HG03066 (cell line): Measurements from ENCODE around the gene CD34.
A peak's percentile ranks its signal among the peaks of the same experiment; 100 is the strongest.
"Not testable (repeated sequence)": the region's sequence is repeated elsewhere in the genome, so short reads cannot be mapped to it uniquely, and the experiment has no call there.

ENCODE experiments used
- ATAC-seq: cut with Tn5 transposase; IDR thresholded peaks from one replicate; pipeline ENCODE4 v1.9.1; 2021; ENCODE audit warnings: low read depth; ENCODE audit not compliant: unreplicated experiment

Gene CD34

DNA sequence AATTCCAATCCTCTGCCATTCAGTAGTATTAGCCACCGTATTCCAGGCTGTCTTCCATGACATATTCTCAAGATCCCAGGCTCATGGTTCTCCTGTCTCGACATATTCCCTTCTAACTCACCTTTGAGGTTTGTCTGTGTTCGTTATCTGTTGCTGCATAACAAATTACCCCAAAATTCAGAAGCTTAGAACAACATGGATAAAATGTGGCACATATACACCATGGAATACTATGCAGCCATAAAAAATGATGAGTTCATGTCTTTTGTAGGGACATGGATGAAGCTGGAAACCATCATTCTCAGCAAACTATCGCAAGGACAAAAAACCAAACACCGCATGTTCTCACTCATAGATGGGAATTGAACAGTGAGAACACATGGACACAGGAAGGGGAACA is 33.0 kb downstream of the CD34 start:
- ATAC-seq = not testable (repeated sequence)

DNA sequence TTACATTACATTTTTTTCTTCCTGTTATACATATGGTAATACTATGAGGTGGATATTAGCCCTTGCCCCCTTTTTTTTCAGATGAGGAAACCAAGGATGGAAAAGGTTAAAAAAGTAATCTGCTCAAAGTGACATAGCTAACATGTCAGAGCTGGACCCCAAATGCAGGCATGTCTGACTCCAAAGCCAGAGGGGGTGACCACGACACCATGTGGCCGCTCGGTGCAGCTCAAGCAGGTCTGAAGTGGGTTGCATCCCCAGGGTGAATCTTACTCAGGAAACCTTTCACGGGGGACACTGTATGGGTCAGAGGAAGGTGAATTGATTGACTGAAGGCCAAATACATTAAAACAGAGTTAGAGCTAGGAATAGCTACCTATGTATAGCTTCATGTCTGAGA is 34.8 kb downstream of the CD34 start:
- ATAC-seq = no peak

DNA sequence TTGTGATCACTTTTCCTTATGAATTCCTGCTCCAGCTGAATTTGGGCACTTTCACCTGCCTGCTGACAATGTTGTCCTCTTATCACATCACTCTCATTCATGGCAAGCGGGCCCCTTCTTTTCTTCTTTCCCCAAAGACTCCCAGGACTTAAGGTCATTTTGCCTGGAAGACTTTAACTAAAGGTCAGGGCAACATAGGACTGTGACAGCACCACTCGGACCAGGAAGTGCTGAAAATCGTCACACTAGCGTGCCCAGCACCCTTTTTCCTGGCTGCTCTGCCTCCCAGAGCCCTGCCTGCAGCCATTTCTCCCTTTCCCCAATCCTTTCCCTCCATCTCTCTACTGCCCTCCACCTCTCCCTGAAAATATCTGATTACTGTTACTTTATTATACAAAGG is 35.4 kb downstream of the CD34 start:
- ATAC-seq = no peak

DNA sequence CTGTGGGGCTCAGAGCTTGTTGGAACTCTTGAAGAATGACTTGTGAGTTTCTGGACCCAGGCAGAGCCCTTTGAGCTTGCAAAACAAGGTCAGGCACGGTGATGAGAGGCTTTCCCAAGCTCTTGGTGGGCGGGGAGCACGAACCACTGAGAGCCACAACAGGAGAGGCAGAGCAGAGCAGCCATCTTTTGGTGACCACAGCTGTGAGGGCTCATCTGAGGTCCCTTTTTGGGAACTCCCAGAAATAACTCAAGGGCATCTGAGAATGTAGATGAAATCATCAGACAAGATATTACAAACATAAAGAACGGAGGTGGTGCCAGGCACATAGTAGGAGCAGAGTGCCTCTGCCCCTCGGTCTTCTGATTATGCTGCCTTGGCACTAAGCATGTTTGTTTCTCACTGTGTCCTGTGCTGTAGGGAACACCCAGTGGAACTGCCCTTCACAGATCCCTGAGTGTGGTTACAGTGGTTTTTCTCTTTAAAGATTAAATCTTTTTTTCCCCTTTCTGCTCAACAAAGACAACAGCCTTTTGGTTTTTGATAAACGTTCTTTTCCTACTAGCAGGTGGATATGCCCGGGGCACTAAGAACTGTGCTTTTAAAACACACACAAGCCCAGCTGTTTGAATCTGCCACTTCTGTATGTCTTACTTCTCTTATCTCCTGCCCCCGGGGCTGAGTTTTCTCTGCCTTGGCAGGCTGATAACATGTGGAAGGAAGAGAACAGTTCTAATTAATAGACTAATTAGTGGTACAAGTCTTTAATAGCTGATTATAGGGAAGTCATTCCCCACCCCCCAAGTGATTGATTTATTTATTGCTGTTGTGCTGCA is 37.7 kb downstream of the CD34 start:
- no peak for ATAC-seq

DNA sequence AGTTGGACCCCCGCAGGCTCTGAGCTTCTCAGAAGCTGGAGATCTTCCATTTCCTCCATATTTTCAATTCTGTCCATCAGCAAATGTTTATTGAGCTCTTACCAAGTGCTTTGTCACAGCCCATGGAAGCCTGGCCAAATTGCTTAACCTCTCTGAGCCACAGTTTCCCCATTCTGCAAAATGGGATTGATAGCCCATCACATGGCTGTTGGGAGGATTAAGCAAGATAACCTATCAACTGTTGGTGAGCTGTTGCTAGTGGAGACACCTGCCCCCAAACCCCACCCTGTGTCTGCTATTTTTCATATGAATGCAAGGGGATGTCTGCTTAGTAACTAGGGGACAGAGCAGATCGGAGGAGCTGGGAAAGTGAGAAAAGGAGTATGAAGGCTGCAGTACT is 38.3 kb downstream of the CD34 start:
- no peak for ATAC-seq

DNA sequence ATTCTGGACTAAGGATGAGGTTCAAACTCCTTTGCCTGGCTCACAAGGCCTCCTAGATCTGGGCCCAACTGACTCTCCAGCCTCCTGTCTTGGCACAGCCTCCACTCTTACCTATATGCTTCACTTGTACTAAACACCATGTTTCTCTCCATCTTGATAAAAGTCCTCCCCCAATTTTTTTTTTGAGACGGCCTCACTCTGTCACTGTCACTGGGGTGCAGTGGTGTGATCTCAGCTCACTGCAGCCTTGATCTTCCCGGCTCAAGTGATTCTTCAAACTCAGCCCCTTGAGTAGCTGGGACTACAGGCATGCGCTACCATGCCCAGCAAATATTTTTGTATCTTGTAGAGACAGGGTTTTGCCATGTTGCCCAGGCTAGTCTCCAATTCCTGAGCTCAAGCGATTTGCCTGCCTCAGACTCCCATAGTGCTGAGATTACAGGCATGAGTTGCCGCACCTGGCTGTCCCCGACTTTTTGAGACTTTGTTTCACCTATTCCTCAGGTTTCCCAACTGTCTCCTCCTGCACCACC is 39.7 kb downstream of the CD34 start:
- no peak for ATAC-seq

DNA sequence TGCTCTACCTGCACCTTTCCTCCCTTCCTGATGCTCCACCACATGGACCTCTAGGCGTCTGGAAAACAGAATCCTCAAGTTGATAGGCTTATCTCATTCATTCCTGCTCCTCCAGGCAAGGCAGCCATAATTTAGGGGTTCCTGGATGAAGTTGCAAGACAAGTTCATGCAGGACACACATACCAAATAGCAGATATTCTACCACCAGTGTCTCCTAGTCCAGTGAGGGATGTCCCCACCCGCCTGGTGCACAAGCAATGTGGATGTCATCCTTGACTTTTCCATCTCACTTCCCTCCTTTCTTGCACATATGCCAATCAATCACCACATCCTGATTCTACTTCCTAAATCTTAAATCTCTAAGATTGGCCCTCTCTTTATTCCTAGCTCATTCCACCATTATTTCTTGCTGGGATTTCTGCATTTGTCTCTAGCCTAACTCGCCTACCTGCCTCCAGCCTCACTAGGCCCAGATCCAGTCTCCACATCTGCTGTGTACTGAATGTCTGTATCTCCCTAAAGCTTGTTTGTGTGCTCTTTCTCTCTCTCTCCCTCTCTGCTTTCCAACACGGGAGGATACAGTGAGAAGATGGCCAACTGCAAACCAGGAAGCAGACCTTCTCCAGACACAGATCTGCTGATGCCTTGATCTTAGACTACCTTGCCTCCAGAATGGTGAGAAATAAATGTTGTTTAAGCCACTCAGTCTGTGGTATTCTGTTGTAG is 40.5 kb downstream of the CD34 start:
- no peak for ATAC-seq

DNA sequence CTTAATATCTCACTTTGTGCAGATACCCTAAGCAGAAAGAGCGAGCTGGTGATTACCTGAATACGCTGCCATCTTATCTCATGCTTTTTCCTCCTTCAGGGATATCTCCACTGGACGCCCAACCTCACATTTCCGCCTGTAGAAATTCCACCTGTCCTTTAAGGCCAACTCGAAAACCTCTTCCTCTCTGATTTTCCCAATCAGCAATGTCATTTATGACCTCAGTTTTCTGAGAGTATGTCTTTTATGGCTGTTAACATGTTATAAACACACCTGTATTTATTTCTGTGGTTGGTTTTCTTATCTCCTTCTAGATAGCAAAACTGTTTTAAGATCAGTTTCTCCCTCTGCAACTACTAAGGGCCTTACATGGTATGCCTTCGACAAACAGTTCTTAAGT is 41.1 kb downstream of the CD34 start:
- ATAC-seq = no peak

DNA sequence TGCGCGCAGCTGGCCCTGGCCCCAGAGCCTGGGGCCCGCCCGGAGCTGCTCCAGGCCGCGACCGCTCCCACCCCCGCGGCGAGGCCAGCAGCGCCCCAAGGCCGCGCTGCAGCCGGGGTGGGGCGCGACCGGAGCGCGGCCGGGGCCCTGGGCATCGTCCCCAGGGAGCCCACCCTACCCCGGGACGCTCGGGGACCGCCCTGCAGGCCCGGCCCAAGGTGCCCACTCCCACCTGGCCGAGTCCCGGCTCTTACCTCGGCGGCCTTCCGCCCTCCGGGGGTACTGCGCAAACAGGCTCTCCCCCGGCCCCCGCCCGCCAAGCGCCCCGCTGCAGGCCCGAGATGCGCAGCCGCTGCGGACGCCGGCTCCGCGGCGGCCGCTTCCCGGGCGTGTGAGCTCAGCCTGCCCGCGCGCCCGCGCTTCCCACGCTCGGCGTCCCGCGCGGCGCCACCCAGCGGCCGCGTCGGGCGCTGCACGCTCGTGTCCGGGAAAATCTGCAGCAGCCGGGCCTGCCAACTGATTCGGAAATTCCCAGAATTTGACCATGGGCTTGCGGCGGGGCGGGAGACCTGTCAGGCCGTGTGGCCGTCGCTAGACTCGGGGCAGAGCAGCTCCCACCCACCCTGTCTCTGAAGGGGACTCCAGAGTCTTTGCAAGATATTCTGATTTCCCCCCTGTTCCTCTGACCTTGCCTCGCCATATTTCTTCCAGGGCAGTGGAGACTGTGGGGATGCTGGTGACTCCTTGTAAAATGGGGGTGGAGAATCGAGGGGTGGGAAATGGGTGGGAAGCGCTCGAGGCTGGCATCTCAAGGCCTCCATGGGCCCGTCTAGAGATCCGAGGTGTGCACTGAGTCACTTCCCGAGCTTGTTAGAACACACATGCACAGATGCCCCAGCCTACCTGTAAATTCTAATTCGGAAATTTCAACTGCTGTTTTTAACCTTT is 41.9 kb downstream of the CD34 start:
- ATAC-seq = peak; percentile 56

DNA sequence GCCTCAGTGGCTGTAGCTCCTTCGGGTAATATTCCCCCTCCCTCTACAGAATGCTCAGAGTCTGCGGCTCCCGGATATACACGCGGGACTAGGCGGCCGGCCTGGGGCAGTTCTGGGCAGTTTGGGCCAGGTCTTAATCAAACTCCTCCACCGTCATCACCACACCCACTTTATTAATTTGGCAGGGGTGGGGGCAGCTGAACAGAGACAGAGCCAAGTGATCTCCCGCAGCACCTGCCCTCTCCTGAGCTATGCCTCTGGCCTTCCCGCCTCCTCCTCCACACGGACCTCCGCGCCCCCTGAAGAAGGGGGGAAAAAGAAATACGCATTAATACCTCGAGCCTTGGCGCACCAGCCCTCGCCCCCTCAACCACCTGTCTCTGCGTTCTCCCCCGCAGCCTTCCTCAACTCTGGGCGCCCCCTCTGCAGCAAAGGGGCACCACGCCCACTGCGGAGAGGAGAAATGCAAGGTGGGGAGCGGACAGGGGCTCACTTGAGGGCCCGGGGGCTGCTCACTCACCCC is 42.6 kb downstream of the CD34 start:
- ATAC-seq = peak; percentile 26

DNA sequence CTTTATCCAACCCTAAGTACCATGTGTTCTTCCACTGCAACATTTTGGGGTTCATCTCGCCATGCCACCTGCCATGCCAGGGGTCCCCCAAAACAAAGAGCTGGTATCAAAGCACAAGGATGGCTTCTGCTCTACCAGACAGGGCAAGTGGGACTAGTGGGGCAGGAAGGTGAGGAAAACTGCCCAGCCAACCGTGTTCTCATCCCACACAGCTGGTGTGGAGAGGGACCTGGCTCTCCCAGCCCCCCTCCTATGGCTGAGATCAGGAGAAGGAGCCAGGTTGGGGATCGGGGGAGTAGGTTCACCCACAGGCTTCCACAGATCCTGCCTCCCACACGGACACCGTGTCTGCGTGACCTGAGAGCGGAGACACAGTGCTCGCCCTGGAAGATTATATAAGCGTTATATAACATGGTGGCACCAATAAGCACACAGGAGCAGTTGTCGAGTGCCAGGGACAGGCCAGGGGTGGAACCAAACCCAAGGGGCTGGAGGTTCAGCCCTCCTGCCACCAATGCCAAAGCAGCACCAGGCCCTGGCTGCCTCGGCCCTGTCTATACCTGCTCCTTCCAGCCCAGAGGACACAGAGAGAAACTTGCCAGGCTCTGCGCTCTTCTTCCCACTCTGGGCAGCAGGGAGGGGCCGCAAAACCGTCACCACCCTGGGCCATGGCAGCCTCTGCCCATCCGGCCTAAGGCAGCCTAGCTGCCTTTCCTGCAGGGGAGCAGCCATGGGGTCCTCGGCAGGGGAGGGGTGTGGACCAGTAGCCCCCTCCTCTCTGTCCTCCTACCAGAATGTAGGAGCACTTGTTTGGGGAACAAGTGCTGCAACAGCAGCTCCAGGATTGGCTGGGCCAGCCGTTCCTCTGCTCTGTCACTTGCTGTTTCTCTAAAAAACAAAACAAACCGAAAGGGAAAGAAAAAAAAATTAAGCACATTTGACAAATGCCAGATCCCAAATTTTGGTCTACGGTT is 43.5 kb downstream of the CD34 start:
- no peak for ATAC-seq

DNA sequence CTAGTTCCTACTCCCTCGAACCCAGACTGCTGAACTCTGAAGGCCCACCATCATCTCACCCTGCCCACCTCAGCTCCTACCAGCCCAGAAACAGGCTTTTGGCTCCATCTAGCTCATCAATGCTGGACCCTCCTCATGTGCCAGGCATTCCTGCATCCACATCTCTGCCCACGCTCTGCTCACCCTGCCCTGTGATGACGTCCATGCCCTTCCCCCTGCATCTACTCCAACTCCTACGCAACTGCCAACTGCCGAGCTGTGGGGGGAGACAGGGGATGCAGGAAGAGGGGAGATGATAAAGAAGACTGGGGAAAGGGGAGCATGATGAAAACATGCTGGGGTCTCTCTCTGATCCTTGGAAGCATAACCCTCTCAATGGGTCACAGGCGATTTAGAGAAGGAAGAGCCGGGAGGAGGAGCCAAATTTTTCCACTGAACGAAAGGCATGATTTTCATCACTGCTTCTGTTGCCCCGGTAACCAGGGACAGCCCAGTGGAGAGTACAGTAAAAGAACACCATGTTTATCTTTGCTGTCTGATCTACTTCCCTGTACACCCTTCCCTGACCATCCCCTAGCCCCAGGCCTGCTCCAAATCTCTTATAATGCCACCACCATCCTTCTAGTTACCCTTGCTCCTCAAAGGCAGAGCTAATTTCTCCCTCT is 44.3 kb downstream of the CD34 start:
- no peak for ATAC-seq

DNA sequence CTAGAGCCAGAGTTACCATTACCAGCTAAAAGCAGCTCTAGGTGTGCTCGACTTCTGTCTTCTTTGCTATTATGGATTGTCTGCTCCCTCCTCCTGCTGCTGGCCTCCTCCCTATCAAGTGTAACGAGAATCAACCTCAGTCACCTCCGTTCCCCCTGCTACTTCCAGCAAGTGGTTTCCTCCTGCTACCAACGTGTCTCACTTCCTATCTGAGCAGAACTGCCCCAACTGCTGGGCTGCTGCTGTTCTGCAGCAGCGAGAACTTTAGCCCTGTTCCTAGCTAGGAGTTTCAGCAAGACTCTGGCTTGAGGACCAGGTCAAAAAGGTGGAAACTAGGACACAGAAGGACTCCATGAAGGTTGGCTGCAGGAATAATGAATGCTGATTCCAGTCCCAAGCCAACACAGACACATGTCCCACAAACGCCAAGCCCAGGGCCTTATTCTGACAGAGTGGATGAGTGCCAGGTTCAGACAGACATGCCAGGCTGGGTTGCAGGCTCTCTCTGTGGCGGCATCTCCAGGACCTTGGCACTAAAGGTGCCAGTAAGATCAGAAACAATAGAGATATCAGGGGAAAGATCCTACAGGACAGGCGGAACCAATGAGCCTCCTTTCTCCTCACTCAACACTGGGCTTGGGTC is 46.9 kb downstream of the CD34 start:
- peak; percentile 49 for ATAC-seq

DNA sequence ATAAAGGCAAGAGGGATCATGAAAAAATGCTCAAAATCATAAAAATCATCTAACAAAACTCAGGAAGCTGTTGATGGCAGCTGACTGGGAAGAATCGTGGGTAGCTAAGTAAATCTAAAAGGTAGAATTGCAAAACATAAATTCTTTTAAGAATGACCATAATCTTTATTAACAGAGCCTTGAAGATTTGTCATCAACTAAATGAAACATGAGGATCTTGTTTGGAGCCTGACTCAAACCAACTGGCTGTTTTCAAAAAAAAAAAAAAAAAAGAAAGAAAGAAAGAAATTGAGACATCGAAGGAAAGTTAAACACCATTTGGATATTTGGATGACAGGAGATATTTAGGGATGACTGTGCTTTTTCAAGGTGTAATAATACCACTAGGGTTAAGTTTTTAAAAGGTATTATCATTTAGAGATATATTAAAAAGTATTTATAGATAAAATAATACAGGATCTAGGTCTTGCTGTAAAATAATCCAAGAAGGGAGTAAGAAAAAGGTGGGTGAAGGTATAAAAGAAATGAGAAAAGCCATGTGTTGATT is 48.6 kb downstream of the CD34 start:
- ATAC-seq = no peak

DNA sequence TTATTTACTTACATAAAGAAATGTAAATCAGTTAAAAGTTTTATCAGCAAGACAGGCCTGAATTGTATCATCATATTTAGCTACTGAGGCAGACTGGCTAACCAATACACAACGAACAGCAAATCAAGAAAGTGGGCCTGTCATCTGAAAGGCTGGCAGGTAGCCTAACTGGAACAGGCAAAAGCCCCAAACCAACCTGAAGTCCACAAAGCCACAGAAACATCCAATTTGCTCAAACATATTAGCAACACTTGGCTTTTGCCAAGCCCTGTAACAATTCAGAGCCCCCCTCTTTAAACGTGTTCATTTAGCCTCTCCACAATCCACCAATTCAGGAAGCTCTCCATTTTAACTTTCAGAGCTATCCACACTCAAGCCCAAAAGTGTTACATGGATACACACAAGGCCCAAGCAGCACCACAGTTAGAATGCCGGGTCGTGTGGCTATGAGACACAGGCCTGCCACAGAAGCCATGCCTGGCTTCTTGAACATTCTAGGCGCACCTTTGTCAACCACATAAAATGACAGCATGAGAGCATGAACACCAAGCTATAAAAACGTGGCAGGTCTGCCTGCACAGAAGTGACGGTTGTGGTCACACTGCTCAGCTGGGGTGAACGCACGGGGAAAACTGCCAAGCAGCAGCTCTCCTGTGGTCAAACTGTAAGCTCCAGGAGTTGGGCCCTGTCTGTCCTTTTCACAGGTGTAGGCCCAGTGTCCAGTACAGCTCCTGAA is 49.3 kb downstream of the CD34 start:
- peak; percentile 49 for ATAC-seq

DNA sequence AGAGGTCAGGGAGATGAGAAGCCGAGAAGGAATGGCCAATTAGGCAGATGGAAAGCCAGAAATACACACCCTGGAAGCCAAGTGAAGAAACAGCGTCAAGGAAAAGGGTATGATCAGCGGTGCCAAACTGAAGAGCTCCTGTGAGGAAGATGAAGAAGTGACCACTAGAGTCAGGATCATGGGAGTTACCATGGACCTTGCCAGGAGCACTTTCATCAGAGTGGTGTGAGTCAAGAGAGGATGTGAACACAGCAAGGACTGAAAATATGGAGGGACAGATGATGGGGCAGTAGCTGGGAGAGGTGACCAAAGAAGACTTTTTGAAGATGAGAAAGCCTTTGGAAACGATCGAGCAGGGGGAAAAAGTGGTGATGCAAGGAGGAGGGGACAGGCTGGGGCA is 50.4 kb downstream of the CD34 start:
- ATAC-seq = no peak

DNA sequence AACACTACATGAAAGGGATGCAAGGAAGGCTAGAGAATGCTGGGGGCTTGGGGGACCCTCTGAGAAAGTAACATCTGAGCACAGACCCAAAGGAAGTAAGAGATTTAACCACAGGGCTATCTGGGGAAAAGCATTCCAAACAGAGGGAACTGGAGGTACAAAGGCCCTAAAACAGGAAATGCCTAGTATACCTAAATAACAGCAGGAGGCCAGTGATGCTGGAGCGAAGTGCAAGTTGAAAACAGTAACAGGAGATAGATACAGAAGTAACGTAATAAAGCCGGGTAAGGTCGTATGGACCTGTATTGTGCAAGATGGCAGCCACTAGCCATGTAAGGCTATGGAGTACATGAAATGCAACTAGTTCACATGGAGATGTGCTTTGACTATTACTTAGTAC is 52.1 kb downstream of the CD34 start:
- no peak for ATAC-seq
